WTC11 (cell line): ENCODE results near the gene PEAK1. TPM values are rescaled to one million over a fixed set of nuclear protein-coding genes. Genes with fewer than 3 reads are reported as not detected.

Experiments used
- ATAC-seq: fragments of 200-7000 bp; cut with Tn5 transposase; 2 replicates; pipeline ENCODE4 v1.10.0; 2021; ENCODE audit warnings: mild to moderate bottlenecking, moderate library complexity
- CTCF ChIA-PET: fragments of 300-600 bp; sonication (Branson Sonifier 250); formaldehyde crosslinking; loops from one replicate; lab custom pipeline; 2021; ENCODE audit warnings: antibody characterized with exemption; lab: Charles Lee
- POLR2A ChIA-PET: fragments of 350-600 bp; sonication (Branson Sonifier 250); formaldehyde crosslinking; loops from one replicate; lab custom pipeline; 2021; ENCODE audit warnings: antibody characterized with exemption; lab: Charles Lee
- DNase-seq: peaks from one replicate; pipeline ENCODE4 v3.0.0; 2021; ENCODE audit warnings: low spot score
- H3K27ac Mint-ChIP-seq: 2 replicates; pipeline ENCODE4 v1.8.0; 2021; ENCODE audit warnings: mixed read lengths
- H3K27me3 Mint-ChIP-seq: 2 replicates; pipeline ENCODE4 v1.8.0; 2021; ENCODE audit warnings: low read depth, mild to moderate bottlenecking, moderate library complexity, mixed read lengths
- H3K36me3 Mint-ChIP-seq: 2 replicates; pipeline ENCODE4 v1.8.0; 2021; ENCODE audit warnings: mixed read lengths
- H3K4me1 Mint-ChIP-seq: 2 replicates; pipeline ENCODE4 v1.8.0; 2022; ENCODE audit warnings: mixed read lengths
- H3K4me3 Mint-ChIP-seq: 2 replicates; pipeline ENCODE4 v1.8.0; 2021; ENCODE audit warnings: mild to moderate bottlenecking, moderate library complexity, mixed read lengths
- H3K9me3 Mint-ChIP-seq: 2 replicates; pipeline ENCODE4 v1.8.0; 2021; ENCODE audit warnings: mixed read lengths
- AFF4 ChIP-seq: sonication (generic); formaldehyde crosslinking; IDR thresholded peaks from 2 replicates; pipeline ENCODE4 v1.8.1; 2023; ENCODE audit warnings: mild to moderate bottlenecking, missing genetic modification reagents, borderline replicate concordance
- ATF3 ChIP-seq: sonication (generic); formaldehyde crosslinking; conservative IDR thresholded peaks from 2 replicates; pipeline ENCODE4 v1.8.1; 2022; ENCODE audit warnings: mild to moderate bottlenecking, missing genetic modification reagents
- E2F5 ChIP-seq: sonication (generic); formaldehyde crosslinking; IDR thresholded peaks from 2 replicates; pipeline ENCODE4 v1.8.1; 2022; ENCODE audit warnings: mild to moderate bottlenecking, moderate library complexity, missing genetic modification reagents
- ESRRA ChIP-seq: sonication (generic); formaldehyde crosslinking; IDR thresholded peaks from 2 replicates; pipeline ENCODE4 v1.8.1; 2022; ENCODE audit warnings: mild to moderate bottlenecking, missing genetic modification reagents, borderline replicate concordance
- FOXP4 ChIP-seq: sonication (generic); formaldehyde crosslinking; IDR thresholded peaks from 2 replicates; pipeline ENCODE4 v1.8.0; 2022; ENCODE audit warnings: mild to moderate bottlenecking, missing genetic modification reagents
- GABPB1 ChIP-seq: sonication (generic); formaldehyde crosslinking; IDR thresholded peaks from 2 replicates; pipeline ENCODE4 v1.8.1; 2023; ENCODE audit warnings: mild to moderate bottlenecking, missing genetic modification reagents
- KAT7 ChIP-seq: sonication (generic); formaldehyde crosslinking; IDR thresholded peaks from 2 replicates; pipeline ENCODE4 v1.8.1; 2023; ENCODE audit warnings: missing genetic modification reagents, mild to moderate bottlenecking, borderline replicate concordance
- MLX ChIP-seq: sonication (generic); formaldehyde crosslinking; IDR thresholded peaks from 2 replicates; pipeline ENCODE4 v1.8.1; 2023; ENCODE audit warnings: mild to moderate bottlenecking, missing genetic modification reagents, moderate library complexity
- NFATC4 ChIP-seq: fragments of 250-450 bp; sonication (Bioruptor Pico); IDR thresholded peaks from 2 replicates; pipeline ENCODE4 v1.9.0; 2021; ENCODE audit warnings: mild to moderate bottlenecking
- OVOL2 ChIP-seq: fragments of 250-450 bp; sonication (Bioruptor Pico); IDR thresholded peaks from 2 replicates; pipeline ENCODE4 v1.9.0; 2021; ENCODE audit warnings: mild to moderate bottlenecking, borderline replicate concordance
- SMAD4 ChIP-seq: sonication (generic); formaldehyde crosslinking; IDR thresholded peaks from 2 replicates; pipeline ENCODE4 v1.8.0; 2022; ENCODE audit warnings: mild to moderate bottlenecking, missing genetic modification reagents
- SP1 ChIP-seq: sonication (generic); formaldehyde crosslinking; conservative IDR thresholded peaks from 2 replicates; pipeline ENCODE4 v1.8.1; 2022; ENCODE audit warnings: missing genetic modification reagents
- TP53 ChIP-seq: sonication (generic); formaldehyde crosslinking; IDR thresholded peaks from 2 replicates; pipeline ENCODE4 v1.8.1; 2023; ENCODE audit warnings: mild to moderate bottlenecking, missing genetic modification reagents
- ZBTB43 ChIP-seq: sonication (generic); formaldehyde crosslinking; IDR thresholded peaks from 2 replicates; pipeline ENCODE4 v1.8.1; 2023; ENCODE audit warnings: mild to moderate bottlenecking, missing genetic modification reagents
- ZNF138 ChIP-seq: sonication (generic); formaldehyde crosslinking; conservative IDR thresholded peaks from 2 replicates; pipeline ENCODE4 v1.8.1; 2022; ENCODE audit warnings: mild to moderate bottlenecking, moderate library complexity, missing genetic modification reagents
- ZNF219 ChIP-seq: sonication (generic); formaldehyde crosslinking; IDR thresholded peaks from 2 replicates; pipeline ENCODE4 v1.8.0; 2023; ENCODE audit warnings: missing genetic modification reagents, mild to moderate bottlenecking, borderline replicate concordance
- ZNF416 ChIP-seq: fragments of 250-450 bp; sonication (Bioruptor Pico); IDR thresholded peaks from 2 replicates; pipeline ENCODE4 v1.9.0; 2021; ENCODE audit warnings: mild to moderate bottlenecking, inconsistent platforms
- ZNF671 ChIP-seq: fragments of 250-450 bp; sonication (Bioruptor Pico); IDR thresholded peaks from 2 replicates; pipeline ENCODE4 v1.8.0; 2021; ENCODE audit warnings: mild to moderate bottlenecking
- total RNA-seq: library from RNA; stranded (reverse); gene quantifications from 3 replicates; pipeline ENCODE4 v1.2.3, GENCODE V29; 2021

PEAK1 gene
- total RNA-seq, 1 experiment from 2014 or later, result 49.0 TPM

GRCh38 chr15:77144492-77145070 is 275.3 kb downstream of the PEAK1 start:
- DNase-seq (no peak), ATAC-seq (no peak)
- Mint-ChIP-seq H3K36me3 (peaks cover 36% of the 10 kb centered on the region), H3K27me3 (no peaks in the 10 kb centered on the region), H3K4me3 (no peak overlapping the region), H3K27ac (no peak overlapping the region), H3K4me1 (peaks cover 5% of the 10 kb centered on the region; the same call in 1 of the 2 replicates), H3K9me3 (peaks cover 28% of the 10 kb centered on the region)
- CTCF ChIA-PET, result interaction anchor here (1.2 kb wide), 1 partner anchor 399 kb away, joined by 5 read pairs; no protein-coding TSS in a partner anchor
- POLR2A ChIA-PET, result interaction anchor here (0.7 kb wide), 1 partner anchor 436 kb away, joined by 3 read pairs; no protein-coding TSS in a partner anchor
- TF ChIP-seq ZNF138 (CRISPR knock-in tag), result no peak
- no peak for TF ChIP-seq GABPB1 (CRISPR knock-in tag)
- TF ChIP-seq TP53 (CRISPR knock-in tag), result no peak
- no peak for TF ChIP-seq OVOL2 (CRISPR knock-in tag)
- no peak for TF ChIP-seq KAT7
- no peak for TF ChIP-seq ESRRA (CRISPR knock-in tag)
- TF ChIP-seq FOXP4 (CRISPR knock-in tag), result no peak
- TF ChIP-seq E2F5 (CRISPR knock-in tag), result no peak
- TF ChIP-seq ZNF416 (CRISPR knock-in tag), result no peak
- no peak for TF ChIP-seq ZNF671 (CRISPR knock-in tag)
- TF ChIP-seq ZBTB43, result no peak
- TF ChIP-seq NFATC4, result no peak
- TF ChIP-seq AFF4 (CRISPR knock-in tag), result no peak
- no peak for TF ChIP-seq ATF3 (CRISPR knock-in tag)
- no peak for TF ChIP-seq SMAD4 (CRISPR knock-in tag)
- no peak for TF ChIP-seq SP1 (CRISPR knock-in tag)
- TF ChIP-seq MLX, result no peak
- no peak for TF ChIP-seq ZNF219 (CRISPR knock-in tag)
